ENCODE data around the gene SET. TPM values are rescaled to one million over a fixed set of nuclear protein-coding genes. Genes with fewer than 3 reads are reported as not detected.

Gene SET
- total RNA-seq, 2 donors from 2014 or later, result 762 to 795 TPM

DNA sequence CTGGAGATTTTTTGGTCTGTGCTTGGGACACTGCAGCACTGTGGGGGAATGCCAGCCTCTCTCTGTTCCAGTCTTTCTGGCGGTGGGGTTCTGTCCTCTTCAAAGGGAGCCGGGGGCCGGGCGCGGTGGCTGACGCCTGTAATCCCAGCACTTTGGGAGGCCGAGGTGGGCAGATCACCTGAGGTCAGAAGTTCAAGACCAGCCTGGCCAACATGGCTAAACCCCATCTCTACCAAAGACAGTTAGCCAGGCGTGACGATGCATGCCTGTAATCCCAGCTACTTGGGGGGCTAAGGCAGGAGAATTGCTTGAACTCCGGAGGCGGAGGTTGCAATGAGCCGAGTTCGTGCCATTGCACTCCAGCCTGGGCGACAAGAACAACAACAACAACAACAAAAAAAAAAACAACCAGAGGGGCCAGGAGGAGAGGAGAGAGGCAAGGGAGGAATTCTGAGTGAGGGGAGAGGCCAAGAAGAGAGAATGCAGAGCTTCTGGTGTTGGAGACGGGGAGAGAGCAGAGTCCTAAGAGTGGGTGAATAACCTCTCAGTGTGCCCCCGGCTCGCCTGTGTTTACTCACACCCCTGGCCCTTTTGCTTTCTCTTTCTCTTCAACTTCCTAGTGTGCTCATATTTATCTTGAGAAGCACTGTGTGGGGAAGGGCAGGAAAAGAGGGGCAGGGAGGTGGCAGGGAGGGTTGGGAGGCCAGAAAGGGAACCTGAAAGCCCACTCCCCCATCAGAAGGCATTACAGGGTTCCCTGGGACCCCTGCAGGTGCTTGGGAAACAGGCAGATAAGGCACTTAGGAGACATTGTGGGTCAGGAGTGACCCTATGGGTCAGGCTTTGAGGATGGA lies 3.2 kb upstream of the SET start:
- Mint-ChIP-seq H3K27ac (peak overlapping the region; percentile 98), H3K4me1 (peaks cover 40% of the 10 kb centered on the region), H3K9me3 (peaks cover 6% of the 10 kb centered on the region), H3K27me3 (ENCODE audit: insufficient read depth) (no peaks in the 10 kb centered on the region), H3K4me3 (peak overlapping the region; percentile 95), H3K36me3 (ENCODE audit: low read depth) (peaks cover 23% of the 10 kb centered on the region)
- H3K4me1 ChIP-seq (ENCODE audit: control insufficient read depth, insufficient read depth, low read length), result peaks cover 11% of the 10 kb centered on the region
- no peak for TF ChIP-seq CTCF (conservative IDR thresholded peaks at IDR 0.05)
- peak overlapping the region; percentile 95 for H3K4me3 ChIP-seq (ENCODE audit: low read length)
- no peaks in the 10 kb centered on the region for H3K9me3 ChIP-seq (ENCODE audit: control insufficient read depth, low read length)
- 48 to 83% methylated on average over 4 to 15 of the region's 17 CpGs for WGBS, 2 experiments (ENCODE audit: insufficient coverage in 1 of 2, insufficient read length in 1 of 2)
- no peak overlapping the region for H3K27ac ChIP-seq (ENCODE audit: low read depth, low read length)
- no peak overlapping the region for H3K9ac ChIP-seq (ENCODE audit: extremely low read depth, low read length, poor library complexity, severe bottlenecking)
- peaks cover 12% of the 10 kb centered on the region for H3K36me3 ChIP-seq (ENCODE audit: control insufficient read depth, insufficient read depth, low read length)
- peak; percentile 42 for DNase-seq
- H3K27me3 ChIP-seq (ENCODE audit: control insufficient read depth, insufficient read depth, low read length, poor library complexity, severe bottlenecking), result no peaks in the 10 kb centered on the region

GRCh38 chr9:128687453-128687852 lies 1.6 kb upstream of the SET start:
- peaks cover 11% of the 10 kb centered on the region for H3K4me1 ChIP-seq (ENCODE audit: control insufficient read depth, insufficient read depth, low read length)
- Mint-ChIP-seq H3K9me3 (peaks cover 6% of the 10 kb centered on the region), H3K27me3 (ENCODE audit: insufficient read depth) (no peaks in the 10 kb centered on the region), H3K27ac (peak overlapping the region; percentile 58), H3K4me1 (peaks cover 48% of the 10 kb centered on the region), H3K4me3 (peak overlapping the region; percentile 95), H3K36me3 (ENCODE audit: low read depth) (peaks cover 32% of the 10 kb centered on the region)
- no peaks in the 10 kb centered on the region for H3K27me3 ChIP-seq (ENCODE audit: control insufficient read depth, insufficient read depth, low read length, poor library complexity, severe bottlenecking)
- no peaks in the 10 kb centered on the region for H3K9me3 ChIP-seq (ENCODE audit: control insufficient read depth, low read length)
- H3K4me3 ChIP-seq (ENCODE audit: low read length), result no peak overlapping the region
- WGBS, 2 experiments (ENCODE audit: insufficient coverage in 1 of 2, insufficient read length in 1 of 2), result 86 to 93% methylated on average over 2 to 4 of the region's 4 CpGs
- TF ChIP-seq CTCF (conservative IDR thresholded peaks at IDR 0.05), result no peak
- DNase-seq, result no peak
- H3K27ac ChIP-seq (ENCODE audit: low read depth, low read length), result no peak overlapping the region
- no peak overlapping the region for H3K9ac ChIP-seq (ENCODE audit: extremely low read depth, low read length, poor library complexity, severe bottlenecking)
- peaks cover 28% of the 10 kb centered on the region for H3K36me3 ChIP-seq (ENCODE audit: control insufficient read depth, insufficient read depth, low read length)

GRCh38 chr9:128689293-128689774 lies 312 bp downstream of the SET start:
- no peaks in the 10 kb centered on the region for H3K9me3 ChIP-seq (ENCODE audit: control insufficient read depth, low read length)
- H3K4me1 ChIP-seq (ENCODE audit: control insufficient read depth, insufficient read depth, low read length), result peaks cover 11% of the 10 kb centered on the region
- H3K4me3 ChIP-seq (ENCODE audit: low read length), result no peak overlapping the region
- no peak for TF ChIP-seq CTCF (conservative IDR thresholded peaks at IDR 0.05)
- H3K27me3 ChIP-seq (ENCODE audit: control insufficient read depth, insufficient read depth, low read length, poor library complexity, severe bottlenecking), result no peaks in the 10 kb centered on the region
- peak overlapping the region; percentile 64 for H3K9ac ChIP-seq (ENCODE audit: extremely low read depth, low read length, poor library complexity, severe bottlenecking)
- Mint-ChIP-seq H3K9me3 (no peaks in the 10 kb centered on the region), H3K27me3 (ENCODE audit: insufficient read depth) (no peaks in the 10 kb centered on the region), H3K4me1 (peaks cover 46% of the 10 kb centered on the region), H3K36me3 (ENCODE audit: low read depth) (peaks cover 48% of the 10 kb centered on the region), H3K4me3 (peak overlapping the region; percentile 95), H3K27ac (no peak overlapping the region)
- peak overlapping the region; percentile 85 for H3K27ac ChIP-seq (ENCODE audit: low read depth, low read length)
- peak; percentile 81 for DNase-seq
- peaks cover 47% of the 10 kb centered on the region for H3K36me3 ChIP-seq (ENCODE audit: control insufficient read depth, insufficient read depth, low read length)
- WGBS, 2 experiments (ENCODE audit: insufficient coverage in 1 of 2, insufficient read length in 1 of 2), result 0% methylated on average over 11 to 74 of the region's 80 CpGs
